NCI-H128 (cell line): Measurements from ENCODE around the gene MDFIC2.
"Not testable (repeated sequence)": the region's sequence is repeated elsewhere in the genome, so short reads cannot be mapped to it uniquely, and the experiment has no call there.

ENCODE experiments used
- DNase-seq: peaks from one replicate; lab custom pipeline; 2025; ENCODE audit not compliant: unreplicated experiment; lab: John Stamatoyannopoulos, UW

The MDFIC2 gene

DNA sequence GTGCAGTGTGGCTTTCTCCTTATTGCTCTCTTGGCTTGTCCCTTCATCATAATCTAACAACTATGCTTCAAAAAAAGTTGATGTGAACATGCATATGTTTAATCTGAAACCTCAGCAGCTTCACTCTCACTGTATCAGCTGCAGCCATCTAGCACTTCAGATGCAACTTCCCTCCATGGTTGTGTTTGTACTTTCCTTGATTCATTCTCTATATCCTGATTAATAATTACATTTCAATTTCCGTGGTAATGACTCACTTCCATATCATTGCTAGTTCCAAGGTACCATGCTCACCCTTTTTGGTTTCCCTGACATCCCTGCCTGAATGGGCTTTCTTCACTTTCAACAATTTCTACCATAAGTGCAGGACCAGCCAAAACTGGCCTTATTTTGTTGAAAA lies 51.2 kb downstream of the MDFIC2 start:
- DNase-seq = no peak

DNA sequence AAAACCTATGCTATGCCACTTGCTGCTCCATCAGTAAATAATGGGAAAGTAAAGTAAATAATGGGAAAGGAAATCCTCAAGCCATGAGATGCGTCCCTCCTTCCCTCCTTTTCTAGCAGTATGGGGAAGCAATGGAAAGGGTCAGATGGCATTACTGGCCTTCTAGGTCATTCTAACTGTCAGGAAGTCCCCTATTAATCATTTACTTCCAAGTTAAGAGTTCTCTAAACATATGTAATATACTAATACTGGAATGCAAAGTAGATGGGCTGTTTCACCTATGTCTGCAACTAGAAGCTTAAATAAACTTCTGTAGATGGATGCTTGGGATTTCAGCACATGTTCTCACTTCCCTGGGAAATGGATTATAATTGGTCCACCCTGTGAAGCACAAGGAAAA lies 55.9 kb downstream of the MDFIC2 start:
- DNase-seq = no peak

DNA sequence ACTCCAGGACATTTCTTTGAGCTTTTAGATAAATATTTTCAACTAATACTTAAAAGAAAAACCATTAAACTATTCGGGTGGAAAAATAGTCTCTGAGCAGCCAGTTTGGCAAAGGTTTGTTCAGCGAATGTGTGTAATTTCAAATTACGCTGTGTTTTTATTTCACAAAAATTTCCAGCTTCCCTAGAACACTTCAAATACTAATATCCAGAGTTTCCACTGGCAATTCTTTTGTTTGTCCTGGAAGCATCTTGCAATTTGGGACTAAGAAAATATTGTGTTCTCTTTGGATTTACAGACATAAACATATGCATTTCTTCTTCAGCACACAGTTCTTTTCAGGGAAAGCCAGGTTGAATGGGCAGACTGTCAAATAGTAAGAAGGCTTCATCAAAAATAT lies 61.9 kb downstream of the MDFIC2 start:
- DNase-seq = no peak

DNA sequence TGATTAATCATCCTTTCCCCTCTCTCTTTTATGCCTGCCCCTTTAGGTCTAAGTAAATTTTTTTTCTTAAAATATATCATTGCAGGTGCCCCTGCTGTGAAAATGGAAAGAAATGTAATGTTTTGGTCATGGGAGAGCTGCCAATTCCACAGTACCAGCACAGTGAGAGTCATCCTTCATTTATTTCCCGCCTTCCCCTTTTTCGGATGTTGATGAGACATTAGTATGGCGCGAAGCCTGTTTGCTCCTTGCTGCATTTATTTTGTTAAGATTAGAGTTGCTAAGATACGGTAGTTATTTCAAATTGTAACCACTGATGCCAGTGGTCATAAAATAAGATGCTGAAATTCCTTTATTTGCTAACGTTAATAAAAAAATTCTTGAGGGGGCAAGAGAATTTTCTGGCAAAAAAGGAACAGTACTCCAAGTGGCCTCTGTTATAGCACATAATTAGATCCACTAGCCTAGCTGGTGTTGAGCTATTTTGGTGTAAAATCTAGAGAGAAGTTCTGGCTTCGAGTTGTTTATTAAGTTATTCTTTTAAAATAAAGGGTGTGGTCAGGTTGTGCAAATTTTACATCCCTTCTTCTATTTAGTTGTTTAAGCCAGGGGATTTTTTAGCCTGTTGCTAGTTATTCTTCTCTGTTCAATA lies 62.8 kb downstream of the MDFIC2 start:
- DNase-seq = no peak

DNA sequence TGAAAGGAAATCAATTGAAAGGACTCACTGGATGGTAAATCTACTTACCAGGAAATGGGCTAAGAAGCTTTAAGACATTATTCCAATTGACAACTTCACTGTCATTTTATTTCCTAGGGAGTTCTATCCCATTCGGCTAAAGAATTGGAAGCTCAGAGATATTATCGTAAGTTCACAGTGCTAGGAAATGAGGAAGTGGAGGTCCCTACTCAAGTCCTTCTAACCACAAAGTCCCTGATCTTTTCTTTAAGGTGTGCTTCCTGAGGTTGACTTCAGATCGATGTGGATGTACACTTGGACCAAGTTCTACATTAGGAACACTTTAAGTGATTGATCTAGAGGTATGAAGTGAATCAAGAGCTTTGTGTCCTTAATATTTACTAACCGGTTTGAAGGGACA lies 63.6 kb downstream of the MDFIC2 start:
- no peak for DNase-seq

DNA sequence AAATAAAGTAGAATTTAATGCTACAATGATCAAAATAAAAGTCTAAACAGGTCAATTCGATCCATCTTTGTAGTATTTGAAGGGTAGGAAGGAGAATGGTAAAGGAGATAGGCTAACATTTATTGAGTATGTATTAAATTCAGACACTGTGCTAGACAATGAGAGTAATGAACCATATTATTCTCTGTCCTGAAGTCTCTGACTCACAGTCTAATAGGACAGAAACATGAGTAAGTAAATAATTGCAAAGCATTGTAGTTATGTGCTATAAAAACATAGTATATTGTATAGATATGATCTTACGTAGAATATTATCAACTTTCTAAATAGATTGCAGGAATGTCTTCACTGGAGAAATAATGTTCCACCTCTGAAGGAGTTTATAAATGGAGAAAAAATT lies 64.5 kb downstream of the MDFIC2 start:
- DNase-seq = no peak

DNA sequence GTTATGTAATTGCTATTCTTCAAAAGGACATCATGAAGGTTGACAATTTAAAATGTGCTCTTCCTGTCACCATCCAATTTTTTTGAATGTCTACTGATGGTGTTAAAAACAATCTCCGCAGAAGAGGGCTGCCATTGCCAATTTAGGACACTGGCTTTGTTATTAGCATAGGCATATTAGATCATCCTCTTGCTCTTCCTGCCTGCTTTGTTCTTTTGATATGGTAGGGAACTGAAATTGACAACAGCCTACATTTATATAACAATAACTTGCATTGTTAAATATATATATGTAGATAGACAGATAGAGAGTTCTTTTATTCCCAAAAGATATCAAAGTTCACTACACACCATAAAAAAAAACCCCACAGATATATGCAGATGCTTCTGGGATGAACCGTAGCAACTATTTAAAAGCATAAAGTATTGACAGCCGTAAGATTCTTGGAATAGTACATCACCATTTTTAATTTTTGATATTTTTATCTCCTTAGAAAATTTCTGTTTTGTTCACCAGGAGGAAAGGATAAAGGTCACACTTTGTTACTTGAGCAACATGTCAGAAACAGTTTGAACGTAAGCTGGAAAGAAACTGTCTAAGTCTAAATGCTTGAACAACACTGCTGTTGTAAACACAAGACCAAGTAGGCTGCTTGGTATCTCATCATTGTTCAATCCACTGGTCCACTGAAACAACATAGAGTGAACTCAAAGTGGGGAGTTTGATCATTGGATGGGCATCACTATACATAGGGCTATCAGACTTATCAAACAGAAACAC lies 66.5 kb downstream of the MDFIC2 start:
- DNase-seq = no peak

DNA sequence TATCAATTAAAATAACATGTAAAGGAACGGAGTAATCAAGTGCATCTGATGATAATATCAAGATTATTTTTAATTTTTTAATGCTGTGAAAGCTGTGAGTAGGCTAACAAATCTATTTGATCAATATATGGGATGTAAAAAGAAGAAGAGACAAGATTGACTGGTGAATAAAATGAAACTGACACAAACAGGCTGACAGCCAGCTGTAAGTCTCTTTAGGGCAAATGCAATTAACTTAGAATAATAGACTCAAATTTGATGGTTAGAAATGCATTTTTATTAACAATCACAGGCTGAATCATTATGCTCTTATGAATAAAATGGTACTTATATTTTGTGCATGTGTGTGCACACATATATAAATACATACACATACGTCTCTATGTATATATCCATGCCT lies 68.0 kb downstream of the MDFIC2 start:
- no peak for DNase-seq

DNA sequence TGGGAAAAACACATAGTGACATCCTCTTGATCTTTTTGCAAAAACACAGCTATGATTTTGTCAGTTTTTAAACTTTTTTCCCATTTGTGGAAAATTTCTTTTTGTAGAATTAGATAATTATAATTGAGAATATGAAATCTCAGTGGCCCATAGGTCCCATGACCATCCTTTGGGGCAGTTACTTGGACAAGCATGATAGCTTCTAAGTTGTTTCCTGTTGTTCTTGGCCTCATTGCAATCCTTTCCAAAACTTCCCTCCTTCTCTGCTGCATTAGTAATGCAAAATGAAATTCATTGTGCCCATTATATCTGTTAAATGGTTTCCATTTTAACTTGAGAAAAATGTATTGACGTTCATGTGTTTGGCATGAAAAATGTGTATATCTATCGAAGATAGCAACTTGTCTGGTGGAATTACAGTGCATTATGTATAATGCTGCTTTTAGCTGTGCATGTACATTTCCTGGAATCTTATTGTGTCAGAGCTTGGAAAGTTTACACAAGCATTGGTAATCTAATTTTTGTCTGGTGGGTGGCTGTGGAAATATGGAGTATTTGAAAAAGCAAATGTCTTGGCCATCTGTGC lies 70.0 kb downstream of the MDFIC2 start:
- no peak for DNase-seq

DNA sequence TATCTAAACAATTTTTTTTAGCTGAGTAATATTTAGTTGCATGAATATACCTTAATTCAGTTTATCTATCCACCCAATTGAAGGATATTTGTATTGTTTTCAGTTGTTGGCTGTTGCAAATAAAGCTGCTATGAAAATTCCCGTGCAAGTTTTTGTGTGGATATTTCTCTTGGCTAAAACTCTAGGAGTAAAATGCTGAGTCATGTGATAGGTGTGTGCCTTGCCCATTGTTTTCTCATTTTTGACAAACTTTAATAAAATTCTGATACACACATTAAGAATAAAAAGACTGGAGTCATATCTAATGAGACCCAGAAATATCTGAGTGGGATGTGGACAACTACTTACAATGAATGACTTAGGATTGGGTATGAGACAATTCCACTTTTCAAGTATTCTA lies 78.6 kb downstream of the MDFIC2 start:
- no peak for DNase-seq

DNA sequence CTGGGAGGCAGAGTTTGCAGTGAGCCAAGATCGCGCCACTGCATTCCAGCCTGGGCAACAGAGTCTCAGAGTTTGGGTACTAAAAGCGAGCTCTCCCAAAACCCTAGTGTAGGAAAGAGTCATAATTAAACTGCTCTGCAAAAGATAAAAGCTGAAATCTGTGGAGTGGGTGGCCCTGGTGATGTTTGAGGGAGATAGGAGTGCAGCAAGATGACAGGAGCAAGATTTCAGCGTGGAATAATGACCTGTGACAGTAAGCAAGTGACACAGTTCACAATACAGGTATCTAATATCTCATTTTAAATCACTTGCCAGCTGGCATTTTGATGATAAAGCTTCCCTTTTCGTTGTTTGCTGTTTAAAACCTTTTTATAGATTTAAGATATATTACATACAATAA lies 79.3 kb downstream of the MDFIC2 start:
- DNase-seq = no peak

DNA sequence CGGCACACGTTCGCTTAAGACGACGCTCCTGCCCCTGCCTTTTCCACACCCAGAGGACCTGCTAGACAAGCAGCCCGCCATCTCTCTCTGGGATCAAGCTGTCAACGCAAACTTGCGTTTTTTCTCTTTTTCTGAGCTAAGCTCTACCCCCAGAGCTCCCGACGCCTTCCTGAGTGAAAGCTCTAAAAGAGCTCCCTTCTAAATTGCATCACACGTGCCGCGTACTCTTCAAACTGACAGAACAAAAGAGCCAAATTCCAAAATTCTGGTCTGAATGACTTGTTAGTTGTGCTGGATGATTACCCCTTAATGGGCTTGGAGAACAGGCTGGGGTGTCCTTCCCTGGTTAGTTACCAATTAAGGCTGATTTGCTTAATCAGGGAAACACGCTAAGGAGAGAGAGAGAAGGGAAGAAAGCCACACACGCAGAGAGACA lies 81.2 kb downstream of the MDFIC2 start:
- no peak for DNase-seq

DNA sequence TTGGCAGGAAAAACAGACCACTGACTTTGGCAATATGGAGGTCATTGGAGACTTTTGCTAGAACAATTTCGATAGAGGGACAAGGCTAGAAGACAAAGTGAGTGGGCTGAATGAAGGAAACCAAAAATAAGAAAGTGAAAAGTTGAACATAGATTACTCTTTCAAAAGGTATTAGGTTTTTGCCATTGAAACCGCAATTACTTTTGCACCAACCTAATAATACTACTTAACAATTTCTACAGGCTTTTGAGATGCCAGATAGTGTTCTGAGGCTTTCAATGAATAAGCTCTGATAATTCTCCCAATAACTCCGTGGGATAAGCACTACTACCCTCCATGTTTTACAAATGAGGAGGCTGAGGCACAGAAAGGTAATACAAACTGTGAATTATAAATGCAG lies 85.0 kb downstream of the MDFIC2 start:
- no peak for DNase-seq

DNA sequence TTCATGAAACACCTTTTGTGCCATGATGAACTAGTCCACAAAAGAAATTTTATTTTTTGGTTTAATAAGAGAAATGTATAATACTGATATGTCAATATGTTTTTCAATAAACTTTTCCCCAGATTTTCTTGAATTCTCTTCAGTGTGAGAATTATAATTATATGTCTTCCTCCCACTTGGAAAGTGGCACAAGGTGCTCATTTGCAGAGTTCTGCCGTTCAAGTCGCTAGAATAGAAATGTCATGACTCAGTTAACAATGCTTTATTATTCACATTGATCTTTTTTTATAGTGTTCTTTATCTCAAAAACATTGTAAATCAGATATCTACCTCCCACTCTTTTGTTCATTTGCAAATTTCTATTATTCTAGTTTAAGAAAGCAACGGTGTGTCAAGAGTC lies 87.3 kb downstream of the MDFIC2 start:
- no peak for DNase-seq

DNA sequence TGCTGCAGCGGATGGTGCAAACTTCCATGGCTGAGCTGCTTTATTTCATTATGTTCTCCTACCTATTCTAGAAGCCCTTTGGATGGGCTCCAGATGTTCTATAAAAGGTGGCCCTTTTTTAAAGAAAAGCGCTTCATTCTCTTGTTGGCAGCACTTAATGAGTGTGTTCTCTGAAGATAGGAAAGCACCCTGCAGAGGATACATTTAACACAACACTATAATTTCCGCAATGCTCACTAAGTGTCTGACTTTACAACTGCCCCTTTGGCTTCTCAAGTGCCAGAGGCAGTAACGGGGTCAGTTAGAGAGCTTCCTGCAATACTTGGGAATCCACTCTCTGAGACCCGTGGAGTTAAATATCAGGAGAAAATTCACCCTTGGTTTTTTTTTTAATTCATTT lies 88.1 kb downstream of the MDFIC2 start:
- DNase-seq = no peak

DNA sequence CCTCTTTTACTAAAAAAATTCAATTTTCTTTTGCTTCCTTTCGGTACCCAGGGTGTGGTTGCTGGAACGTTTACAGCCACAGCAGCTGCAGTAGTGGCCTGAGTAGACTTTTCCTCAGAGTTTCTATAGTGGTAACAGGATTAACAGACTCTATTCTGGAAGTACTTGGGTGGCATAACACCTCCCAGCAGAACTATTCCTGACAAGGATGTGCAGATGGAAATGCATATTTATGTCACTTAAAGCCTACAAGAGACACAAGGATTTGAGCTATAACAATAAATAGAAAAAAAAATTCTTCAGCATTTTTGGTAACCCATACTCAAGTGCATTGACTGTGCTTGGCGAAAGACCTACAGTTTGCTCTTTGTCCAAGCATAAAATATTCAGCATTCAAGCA lies 94.0 kb downstream of the MDFIC2 start:
- no peak for DNase-seq

DNA sequence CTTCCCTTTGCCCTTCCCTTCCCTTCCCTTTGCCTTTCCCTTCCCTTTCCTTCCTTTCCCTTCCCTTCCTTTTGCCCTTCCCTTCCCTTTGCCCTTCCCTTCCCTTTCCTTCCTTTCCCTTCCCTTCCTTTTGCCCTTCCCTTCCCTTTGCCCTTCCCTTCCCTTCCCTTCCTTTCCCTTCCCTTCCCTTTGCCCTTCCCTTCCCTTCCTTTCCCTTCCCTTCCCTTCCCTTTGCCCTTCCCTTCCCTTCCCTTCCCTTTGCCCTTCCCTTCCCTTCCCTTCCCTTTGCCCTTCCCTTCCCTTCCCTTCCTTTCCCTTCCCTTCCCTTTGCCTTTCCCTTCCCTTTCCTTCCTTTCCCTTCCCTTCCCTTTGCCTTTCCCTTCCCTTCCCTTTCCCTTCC lies 101.2 kb downstream of the MDFIC2 start:
- DNase-seq = not testable (repeated sequence)

DNA sequence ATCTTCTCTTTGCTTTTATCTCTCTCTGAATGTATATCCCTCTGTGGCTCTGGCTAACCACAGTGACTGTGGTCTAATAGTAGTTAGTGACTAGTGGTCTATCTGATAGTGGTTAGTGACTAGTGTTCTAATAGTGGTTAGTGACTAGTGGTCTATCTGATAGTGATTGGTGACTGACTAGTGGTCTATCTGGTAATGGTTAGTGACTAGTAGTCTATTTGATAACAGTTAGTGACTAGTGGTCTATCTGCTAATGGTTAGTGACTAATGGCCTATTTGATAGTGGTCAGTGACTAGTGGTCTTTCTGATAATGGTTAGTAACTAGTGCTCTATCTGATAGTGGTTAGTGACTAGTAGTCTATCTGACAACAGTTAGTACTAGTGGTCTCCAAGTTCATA lies 110.5 kb downstream of the MDFIC2 start:
- DNase-seq = no peak

DNA sequence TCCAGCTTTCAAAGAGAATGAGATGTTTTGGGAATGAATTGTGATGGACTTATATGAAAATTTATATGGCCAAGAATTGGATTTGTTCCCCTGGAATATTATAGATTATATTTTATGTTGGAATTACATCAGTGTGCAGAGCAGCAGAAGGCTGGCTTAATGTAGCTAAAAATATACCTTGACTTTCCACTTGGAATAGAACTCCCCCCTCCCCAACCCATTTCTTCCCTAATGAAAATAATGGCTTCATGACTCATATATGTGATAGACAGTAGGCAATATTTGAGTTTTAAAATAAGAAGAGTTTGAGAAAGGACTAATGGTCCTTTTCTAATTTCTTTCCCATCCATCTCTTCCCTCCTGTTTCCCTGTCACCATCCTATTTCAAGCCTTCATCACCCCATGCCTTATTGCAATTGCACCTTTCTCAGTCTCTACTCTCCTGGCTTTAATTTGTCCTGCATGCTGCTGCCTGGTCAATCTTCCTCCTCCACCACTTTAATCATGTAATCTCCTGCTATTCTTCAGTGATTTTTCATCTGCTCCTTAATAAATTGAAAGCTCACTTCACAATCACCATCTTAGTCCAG lies 122.5 kb downstream of the MDFIC2 start:
- DNase-seq = no peak

DNA sequence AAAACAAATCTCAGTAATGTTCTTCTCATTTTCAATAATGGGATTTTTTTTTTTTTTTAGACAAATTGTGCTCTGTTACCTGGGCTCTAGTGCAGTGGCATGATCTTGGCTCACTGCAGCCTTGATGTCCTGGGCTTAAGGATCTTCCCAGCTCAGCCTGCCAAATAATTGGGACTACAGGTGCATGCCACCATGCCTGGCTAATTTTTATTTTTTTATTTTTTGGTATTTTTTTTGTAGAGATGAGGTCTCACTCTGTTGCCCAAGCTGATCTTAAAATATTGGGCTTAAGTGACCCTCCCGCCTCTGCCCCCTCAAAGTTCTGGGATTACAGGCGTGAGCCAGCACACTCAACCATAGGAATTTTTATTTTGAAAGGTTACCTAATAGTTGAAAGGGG lies 126.2 kb downstream of the MDFIC2 start:
- no peak for DNase-seq

DNA sequence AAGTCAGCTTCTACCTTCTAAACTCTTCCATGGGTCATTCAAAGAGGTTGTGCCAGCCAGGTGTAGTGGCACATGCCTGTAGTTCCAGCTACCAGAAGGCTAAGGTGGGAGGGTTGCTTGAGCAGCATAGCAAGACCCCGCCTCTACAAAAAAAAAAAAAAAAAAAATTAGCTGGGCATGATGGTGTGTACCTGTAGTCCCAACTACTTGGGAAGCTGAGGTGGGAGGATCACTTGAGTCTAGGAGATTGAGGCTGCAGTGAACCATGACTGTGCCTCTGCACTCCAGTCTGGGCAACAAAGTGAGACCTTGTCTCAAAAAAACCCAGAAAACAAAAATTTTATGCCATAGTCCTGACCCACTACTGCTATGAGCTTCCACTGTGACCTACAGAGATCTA lies 126.8 kb downstream of the MDFIC2 start:
- no peak for DNase-seq
